Measurements from ENCODE around the gene ROCK2.

Gene ROCK2

DNA sequence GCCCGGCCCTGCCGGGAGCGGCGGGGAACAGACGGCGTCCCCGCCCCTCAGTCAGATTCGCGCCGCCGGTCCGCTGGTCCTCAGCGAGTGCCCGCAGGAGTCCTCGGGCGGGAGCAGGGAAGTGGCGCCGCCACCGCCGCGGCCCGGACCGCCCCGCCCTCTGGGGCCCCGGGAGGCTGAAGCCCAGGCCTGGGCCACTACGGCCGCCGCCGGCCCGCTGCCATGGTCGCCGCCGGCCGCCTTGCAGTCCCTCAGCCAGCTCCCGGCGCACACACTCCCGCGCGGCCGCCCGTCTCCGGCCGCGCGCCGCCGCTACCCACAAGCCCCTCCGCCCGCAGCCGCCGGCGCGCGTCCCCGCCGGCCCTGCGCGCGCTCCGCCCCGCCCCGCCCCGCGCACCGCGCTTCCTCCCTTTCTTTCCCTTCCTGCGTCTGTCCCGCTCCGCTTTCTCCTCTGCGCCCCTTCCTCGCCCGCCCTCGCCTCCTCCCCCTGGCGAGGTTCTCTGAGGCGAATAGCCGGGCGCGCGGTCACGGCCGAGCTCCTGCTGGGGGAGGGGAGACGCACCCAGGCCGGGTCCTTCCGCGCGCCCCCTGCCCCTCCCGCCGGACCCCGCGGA is at the start of gene ROCK2:
Gene ROCK2 (minus strand): TSS at position 295 of the 614 bp plus-strand sequence. CDS start 500 bp downstream, outside the sequence.
- DNase-seq = peak; percentile 40

DNA sequence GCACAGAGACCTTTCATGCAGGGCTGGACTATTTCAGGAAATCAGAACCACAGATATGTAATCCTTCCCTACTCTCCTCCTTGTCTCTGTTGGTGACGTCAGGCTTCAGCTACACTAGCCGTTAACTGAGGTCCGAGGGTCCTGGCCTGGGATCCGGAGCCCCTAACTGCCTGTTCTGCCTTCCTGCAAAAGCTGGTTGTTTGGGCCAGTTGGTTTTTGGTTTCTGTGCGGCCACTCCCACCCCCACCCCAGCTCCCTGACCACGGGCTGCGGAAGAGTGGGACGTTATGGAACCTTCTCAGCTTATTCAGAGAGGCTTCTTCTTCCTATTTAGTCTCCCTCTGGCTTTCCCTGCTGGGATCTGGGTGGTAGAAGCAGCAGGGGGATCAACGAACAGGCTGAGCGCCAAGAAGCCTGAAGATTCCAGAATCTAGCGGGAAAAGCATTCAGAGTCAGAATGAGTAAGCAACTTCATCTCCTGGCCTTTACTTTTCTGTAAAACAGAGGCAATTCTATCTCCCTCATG is 49.3 kb upstream of the ROCK2 start:
- DNase-seq = no peak

DNA sequence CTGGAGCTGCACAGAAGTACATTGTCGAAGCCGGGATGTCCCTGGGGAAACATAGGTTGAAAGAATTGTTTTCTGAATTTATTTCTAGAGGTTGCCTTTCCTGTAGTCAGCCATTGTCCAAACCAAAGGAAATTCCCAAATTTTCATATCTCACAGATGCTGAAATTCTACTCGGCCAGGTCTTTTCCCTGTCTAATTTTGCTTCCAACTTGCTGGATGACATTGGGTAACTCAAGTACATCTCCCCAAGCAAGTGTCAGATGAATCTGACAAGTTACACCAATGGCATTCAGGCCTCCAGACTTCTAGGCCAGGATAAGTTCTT is 47.5 kb upstream of the ROCK2 start:
- DNase-seq = no peak

DNA sequence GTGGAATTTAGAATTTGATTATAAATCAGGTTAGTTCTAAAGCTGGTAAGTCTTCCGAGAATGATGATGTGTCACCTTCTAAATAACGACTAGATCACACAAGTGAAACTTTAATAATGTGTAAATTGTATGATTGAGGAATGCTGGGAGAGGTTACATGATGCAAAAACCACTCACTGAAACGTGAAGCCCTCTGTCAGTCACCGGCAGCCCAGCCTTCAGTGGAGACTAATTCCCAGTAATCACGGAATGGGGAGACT is 45.9 kb upstream of the ROCK2 start:
- no peak for DNase-seq

GRCh38 chr2:11389551-11390398 is 45.3 kb upstream of the ROCK2 start:
- no peak for DNase-seq

DNA sequence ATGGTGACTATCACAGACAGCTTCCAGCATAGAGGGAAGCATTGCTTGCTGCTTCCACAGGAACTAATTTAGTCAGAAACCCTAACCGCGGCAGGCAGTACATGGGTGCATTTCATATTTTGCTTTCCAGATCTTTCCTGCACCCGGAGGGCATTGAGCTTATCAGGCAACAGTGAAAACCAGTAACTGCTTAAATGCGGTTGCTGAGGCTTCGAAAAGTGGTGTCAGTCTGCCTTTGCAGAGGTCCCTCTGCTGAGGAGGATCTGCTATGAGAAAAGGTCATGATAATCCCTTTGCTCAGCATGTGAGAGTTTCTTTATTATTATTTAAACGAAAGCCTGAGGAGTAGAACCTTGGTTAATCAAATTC is 44.6 kb upstream of the ROCK2 start:
- DNase-seq = no peak

GRCh38 chr2:11388262-11389051 is 44.0 kb upstream of the ROCK2 start:
- DNase-seq = no peak

DNA sequence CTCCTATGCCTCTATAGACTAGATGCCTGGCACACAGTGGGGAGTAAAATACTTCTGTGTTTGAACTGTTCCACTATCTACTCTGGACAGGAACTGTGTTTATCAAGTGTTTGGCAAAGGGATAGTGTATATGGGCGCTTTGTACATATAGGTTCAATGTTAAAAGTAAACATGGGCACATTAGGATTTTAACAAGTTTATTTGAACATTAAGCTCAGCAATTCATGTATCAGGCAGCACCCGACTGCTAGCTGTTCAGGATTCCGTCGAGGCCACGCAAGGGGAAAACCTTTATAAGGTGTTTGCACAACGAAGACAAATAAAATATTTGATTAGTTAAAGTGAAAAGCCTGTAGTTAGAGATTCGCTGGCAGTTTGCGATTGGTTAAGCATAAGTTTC is 43.4 kb upstream of the ROCK2 start:
- DNase-seq = no peak

DNA sequence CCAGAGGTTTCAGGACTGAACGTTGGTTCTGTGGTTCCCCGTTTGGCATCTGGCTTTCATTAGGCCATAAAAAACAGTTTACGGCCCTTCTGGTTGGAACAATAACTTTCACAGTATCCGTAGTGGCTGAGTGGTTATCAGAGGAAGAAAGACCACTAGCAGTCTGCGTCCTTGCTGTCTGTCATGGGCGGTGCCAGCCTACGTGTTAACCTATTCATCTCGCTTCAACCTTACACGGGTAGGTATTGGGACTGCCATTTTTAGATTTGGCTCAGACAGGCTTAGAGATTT is 42.6 kb upstream of the ROCK2 start:
- DNase-seq = no peak

GRCh38 chr2:11385847-11386246 is 41.4 kb upstream of the ROCK2 start:
- no peak for DNase-seq

DNA sequence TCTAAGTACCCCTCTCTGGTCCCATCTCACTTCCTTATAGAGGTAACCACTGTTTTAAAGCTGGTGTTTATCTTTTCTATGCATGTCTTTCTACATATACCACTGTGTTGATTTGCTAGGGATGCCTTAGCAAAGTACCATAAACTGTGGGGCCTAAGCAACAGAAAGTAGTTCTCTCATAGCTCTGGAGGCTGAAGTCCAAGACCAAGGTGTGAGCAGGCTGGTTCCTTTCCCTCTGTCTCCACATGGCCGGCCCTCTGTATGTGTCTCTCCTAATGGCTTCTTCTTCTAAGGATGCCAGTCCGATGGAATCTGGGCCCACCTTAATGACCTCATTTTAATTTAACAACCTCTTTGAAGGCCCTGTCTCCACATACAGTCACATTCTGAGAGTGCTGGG is 40.8 kb upstream of the ROCK2 start:
- no peak for DNase-seq

- DNase-seq = no peak
Measured at GRCh38 chr2:11379558-11379957, 35.1 kb upstream of the ROCK2 start.

DNA sequence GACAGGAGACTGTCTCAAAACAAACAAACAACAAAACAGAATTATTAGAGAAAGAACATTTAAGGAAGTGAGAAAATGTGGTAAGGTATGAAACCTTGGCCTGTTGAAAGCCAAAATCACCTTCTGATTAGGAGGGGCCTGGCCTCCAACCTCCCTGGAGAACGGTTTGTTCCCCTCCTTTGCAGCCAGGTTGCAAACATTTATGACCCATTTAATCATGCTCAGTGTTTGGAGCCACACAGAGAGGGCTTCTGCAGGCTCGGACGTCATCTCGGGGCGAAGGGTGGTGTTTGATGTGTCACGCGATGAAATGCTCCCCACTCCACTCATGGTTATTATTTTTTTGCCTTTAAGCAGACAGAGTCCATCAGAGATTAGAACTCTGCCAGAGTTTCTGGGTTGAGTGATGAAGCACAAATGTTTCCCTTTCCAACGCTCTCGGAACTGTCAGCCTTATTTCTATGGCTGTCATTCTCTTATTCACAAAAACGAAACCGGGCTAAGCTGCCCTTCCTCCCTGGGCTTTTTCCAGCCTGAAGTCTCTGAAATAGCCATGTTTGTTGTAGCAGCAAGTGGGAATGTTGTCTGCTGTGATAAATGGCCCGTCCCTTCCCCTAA is 33.6 kb upstream of the ROCK2 start:
- DNase-seq = no peak

DNA sequence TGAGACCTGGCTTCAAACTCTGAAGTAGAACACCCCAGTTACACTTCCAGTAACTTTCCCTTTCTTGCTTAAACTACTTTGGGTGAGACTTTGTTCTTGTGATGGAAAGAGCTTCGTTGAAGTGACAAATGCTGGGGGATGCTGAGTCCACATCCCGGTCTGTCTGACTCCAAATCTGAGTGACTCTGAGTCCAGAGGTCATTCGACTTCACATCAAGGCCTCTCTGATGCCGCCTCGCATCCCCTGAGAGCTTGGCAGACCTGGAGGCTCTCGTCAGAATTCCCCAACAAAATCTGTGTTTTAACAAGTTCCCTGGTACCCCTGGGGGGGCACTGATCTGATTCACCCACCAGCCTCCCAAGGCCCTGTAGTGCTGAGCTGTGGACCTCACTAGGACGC is 31.6 kb upstream of the ROCK2 start:
- DNase-seq = no peak

GRCh38 chr2:11375689-11376027 is 31.2 kb upstream of the ROCK2 start:
- no peak for DNase-seq

- DNase-seq = no peak
Measured at GRCh38 chr2:11375025-11375688, 30.7 kb upstream of the ROCK2 start.

GRCh38 chr2:11373096-11373495 is 28.7 kb upstream of the ROCK2 start:
- no peak for DNase-seq

DNA sequence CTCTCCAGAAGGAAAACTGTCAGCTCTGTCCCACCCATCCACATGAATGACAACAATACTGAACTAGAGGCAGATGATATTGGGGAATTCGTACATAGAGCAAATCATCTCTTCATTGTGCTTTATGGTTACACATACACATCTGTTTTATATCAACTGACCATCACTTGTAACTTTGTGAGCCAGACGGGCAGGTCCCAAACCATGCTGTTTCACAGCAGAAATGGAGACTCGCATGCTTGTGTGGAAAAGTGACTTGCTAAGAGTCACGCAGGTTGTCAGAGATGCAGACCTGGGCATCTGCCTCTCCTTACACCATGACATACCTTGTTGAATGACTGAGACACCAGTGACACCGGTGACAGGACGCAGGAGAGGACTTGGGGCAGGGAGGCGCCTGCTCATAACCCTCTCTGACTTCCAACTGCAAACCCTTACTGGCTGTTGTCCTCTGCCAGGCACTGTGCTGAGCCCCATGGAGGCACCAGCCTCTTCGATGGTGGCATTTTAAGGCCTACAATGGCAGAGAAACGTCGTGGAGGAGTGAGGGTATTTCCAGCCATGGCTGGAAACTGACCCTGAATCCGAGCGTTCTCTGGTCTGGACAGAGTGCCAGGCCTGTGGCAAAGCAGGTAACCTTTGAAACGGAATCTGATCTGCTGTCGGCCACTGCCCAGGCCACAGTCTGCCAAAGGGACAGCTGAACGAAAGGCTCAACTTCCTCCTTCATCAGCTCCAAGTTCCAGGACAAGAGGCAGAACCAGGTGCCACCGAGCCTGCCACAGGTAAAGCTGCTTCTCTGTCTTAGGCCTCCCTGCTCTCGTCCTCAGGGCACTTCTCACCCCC is 26.9 kb upstream of the ROCK2 start:
- DNase-seq = no peak

GRCh38 chr2:11370377-11371091 is 26.1 kb upstream of the ROCK2 start:
- DNase-seq = no peak

DNA sequence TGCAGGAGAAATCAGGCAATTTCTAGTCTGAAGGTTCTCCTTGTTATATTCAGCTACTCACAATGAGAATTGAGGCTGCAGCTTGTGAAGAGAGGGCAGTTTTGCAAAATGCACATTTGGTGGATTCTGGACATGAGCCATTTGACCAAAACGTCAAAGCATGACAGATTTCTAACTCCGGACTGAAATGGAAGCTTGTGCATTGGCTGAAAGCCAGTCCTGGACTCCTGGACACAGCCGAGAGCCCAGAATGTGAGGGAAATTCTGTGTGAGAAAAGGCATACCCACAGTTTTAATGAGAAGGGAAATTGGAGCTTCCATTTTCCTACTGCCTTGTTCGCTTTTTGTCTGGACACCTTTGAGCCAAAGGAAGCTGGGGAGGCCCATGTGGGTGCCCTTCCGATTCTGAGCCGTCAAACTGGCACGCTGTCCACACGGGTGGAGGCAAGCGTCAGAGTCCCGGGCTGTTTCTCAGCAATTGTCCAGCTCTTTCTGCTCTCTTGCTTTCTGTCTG is 23.7 kb upstream of the ROCK2 start:
- DNase-seq = no peak

- DNase-seq = no peak
Measured at GRCh38 chr2:11367170-11367730, 22.8 kb upstream of the ROCK2 start.
